Caco-2 (cell line): ENCODE measurements around the gene KIF1A. TPM values are rescaled to one million over a fixed set of nuclear protein-coding genes. Genes with fewer than 3 reads are reported as not detected.

ENCODE experiments used
- BruUV-seq: library from RNA; stranded (reverse); fragments of 400-500 nt; replicated peaks from 2 replicates; lab custom pipeline; 2021; lab: Mats Ljungman, UMichigan
- CTCF ChIA-PET: fragments of 300-600 bp; sonication (Branson Sonifier 250); formaldehyde crosslinking; loops from one replicate; lab custom pipeline; 2022; ENCODE audit warnings: antibody characterized with exemption; lab: Charles Lee
- POLR2A ChIA-PET: fragments of 300-600 bp; sonication (Branson Sonifier 250); formaldehyde crosslinking; loops from one replicate; lab custom pipeline; 2022; ENCODE audit warnings: antibody characterized with exemption; lab: Charles Lee
- DNase-seq, 2 experiments: peaks; one replicate each; pipeline versions ENCODE4 v3.0.0 to v3.0.0-alpha.2; 2020 to 2022
- H3K27me3 ChIP-seq: replicated peaks from 2 replicates; pipeline ENCODE4 v1.6.0; 2011; ENCODE audit warnings: low read length; ENCODE audit not compliant: control insufficient read depth, insufficient read depth
- H3K36me3 ChIP-seq: 2 replicates; pipeline ENCODE4 v1.5.1; 2011; ENCODE audit warnings: low read length; ENCODE audit not compliant: control insufficient read depth, insufficient read depth
- H3K4me1 ChIP-seq: fragments of 250-450 bp; sonication (Bioruptor Pico); 2 replicates; pipeline ENCODE4 v1.5.1; 2020; ENCODE audit warnings: mild to moderate bottlenecking
- H3K4me3 ChIP-seq: 2 replicates; pipeline ENCODE4 v1.5.1; 2011; ENCODE audit warnings: low read depth, mild to moderate bottlenecking, control low read depth, low read length
- H3K9me3 ChIP-seq: fragments of 250-450 bp; sonication (Bioruptor Pico); 2 replicates; pipeline ENCODE4 v1.5.1; 2020; ENCODE audit warnings: mild to moderate bottlenecking, moderate library complexity
- H3K27ac Mint-ChIP-seq: one replicate; pipeline ENCODE4 v1.8.0; 2022; ENCODE audit warnings: mixed read lengths; ENCODE audit not compliant: unreplicated experiment
- H3K27me3 Mint-ChIP-seq: one replicate; pipeline ENCODE4 v1.8.0; 2022; ENCODE audit warnings: mixed read lengths; ENCODE audit not compliant: insufficient read depth, unreplicated experiment
- H3K36me3 Mint-ChIP-seq: one replicate; pipeline ENCODE4 v1.8.0; 2022; ENCODE audit warnings: mild to moderate bottlenecking, mixed read lengths; ENCODE audit not compliant: insufficient read depth, unreplicated experiment
- H3K4me1 Mint-ChIP-seq: one replicate; pipeline ENCODE4 v1.8.0; 2022; ENCODE audit warnings: low read depth, mixed read lengths; ENCODE audit not compliant: unreplicated experiment
- H3K4me3 Mint-ChIP-seq: one replicate; pipeline ENCODE4 v1.8.0; 2022; ENCODE audit warnings: mild to moderate bottlenecking, moderate library complexity, mixed read lengths; ENCODE audit not compliant: unreplicated experiment
- H3K9me3 Mint-ChIP-seq: one replicate; pipeline ENCODE4 v1.8.0; 2022; ENCODE audit warnings: mixed read lengths; ENCODE audit not compliant: unreplicated experiment
- intact Hi-C: fragments of 100-400 bp; cut with micrococcal nuclease; formaldehyde crosslinking; loops from one replicate; pipeline ENCODE4 v1.10.0; 2022; ENCODE audit not compliant: unreplicated experiment
- total RNA-seq: library from RNA; stranded (reverse); gene quantifications from 2 replicates; pipeline ENCODE4 v1.2.3, GENCODE V29; 2022
- TF ChIP-seq, protein P1 (sequence below), 2 experiments: fragments of 200-600 bp in 1 of 2; IDR thresholded peaks; 1 replicate in 1 of 2; 2 replicates in 1 of 2; pipeline versions ENCODE4 v1.5.1 to v1.8.0; 2011 to 2022; ENCODE audit warnings: antibody characterized with exemption in 1 of 2, control low read depth in 1 of 2, inconsistent platforms in 1 of 2, low read depth in 1 of 2, low read length in 1 of 2, mild to moderate bottlenecking in 1 of 2, moderate library complexity in 1 of 2; ENCODE audit not compliant: insufficient read depth in 1 of 2, severe bottlenecking in 1 of 2, unreplicated experiment in 1 of 2

The KIF1A gene
- total RNA-seq, 1 experiment from 2014 or later, result 33.1 TPM

DNA sequence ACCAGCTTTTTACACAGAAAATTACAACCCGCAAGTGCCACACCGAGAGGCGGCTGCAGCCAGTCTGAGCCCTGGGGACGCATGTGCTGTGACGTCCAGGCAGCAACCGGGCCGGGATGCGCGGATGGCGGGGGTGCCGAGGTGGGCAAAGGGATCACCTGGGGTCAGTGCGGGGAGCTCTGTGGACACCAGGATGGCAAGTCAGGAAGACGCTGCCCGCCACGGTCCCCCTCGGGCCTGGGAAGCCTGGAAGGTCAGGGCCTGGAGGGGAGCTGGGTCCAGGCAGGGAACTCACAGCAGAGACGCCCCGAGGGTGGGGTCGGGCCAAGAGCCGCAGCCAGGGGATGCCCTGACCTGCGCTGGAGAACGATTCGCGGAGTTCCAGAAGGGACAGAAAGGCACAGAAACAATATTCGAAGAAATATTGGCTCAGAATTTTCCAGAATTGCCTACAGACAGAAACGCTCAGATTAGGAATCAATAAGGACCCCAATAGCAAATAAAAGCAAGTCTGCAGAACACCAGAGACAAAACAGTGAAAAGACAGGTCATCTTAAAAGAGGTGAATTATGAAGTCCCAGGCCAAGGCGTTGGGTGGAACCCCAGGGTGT, 11.7 kb upstream of the KIF1A start:
- Histone ChIP-seq H3K36me3 (no peaks in the 10 kb centered on the region), H3K4me3 (no peak overlapping the region), H3K4me1 (no peaks in the 10 kb centered on the region), H3K27me3 (no peaks in the 10 kb centered on the region), H3K9me3 (no peaks in the 10 kb centered on the region)
- POLR2A ChIA-PET, result no interaction called here
- intact Hi-C loops, result no loop called here
- Mint-ChIP-seq H3K9me3 (no peaks in the 10 kb centered on the region), H3K27ac (no peak overlapping the region), H3K4me3 (no peak overlapping the region), H3K36me3 (no peaks in the 10 kb centered on the region), H3K4me1 (no peaks in the 10 kb centered on the region), H3K27me3 (peaks cover 12% of the 10 kb centered on the region)
- DNase-seq, result no peak
- TF ChIP-seq, protein P1, sequence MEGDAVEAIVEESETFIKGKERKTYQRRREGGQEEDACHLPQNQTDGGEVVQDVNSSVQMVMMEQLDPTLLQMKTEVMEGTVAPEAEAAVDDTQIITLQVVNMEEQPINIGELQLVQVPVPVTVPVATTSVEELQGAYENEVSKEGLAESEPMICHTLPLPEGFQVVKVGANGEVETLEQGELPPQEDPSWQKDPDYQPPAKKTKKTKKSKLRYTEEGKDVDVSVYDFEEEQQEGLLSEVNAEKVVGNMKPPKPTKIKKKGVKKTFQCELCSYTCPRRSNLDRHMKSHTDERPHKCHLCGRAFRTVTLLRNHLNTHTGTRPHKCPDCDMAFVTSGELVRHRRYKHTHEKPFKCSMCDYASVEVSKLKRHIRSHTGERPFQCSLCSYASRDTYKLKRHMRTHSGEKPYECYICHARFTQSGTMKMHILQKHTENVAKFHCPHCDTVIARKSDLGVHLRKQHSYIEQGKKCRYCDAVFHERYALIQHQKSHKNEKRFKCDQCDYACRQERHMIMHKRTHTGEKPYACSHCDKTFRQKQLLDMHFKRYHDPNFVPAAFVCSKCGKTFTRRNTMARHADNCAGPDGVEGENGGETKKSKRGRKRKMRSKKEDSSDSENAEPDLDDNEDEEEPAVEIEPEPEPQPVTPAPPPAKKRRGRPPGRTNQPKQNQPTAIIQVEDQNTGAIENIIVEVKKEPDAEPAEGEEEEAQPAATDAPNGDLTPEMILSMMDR (IDR thresholded peaks at IDR 0.05; ENCODE audit: insufficient read depth in 1 of 2, low read depth in 1 of 2, low read length in 1 of 2, severe bottlenecking in 1 of 2, unreplicated experiment in 1 of 2), result no peak
- no TSS peak for BruUV-seq
- CTCF ChIA-PET, result no interaction called here

DNA sequence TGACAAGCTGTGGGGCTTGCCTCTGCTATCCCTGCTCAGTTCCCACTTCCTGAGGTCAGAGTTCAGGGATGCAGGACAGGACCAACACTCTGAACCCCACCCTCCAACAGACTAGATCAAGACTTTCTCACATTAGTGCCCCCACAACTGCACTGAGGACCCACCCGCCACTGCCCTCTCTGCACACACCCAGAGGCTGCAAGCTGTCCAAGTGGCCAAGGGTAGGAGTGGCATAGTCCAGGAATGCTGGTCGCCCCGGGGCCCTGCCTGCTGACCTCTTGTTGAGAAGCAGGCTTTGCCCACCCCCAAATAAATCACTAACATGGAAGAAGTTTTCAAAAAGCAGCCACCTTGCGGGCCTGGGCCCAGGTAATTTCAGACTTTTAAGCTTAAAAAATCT, 5.5 kb upstream of the KIF1A start:
- no peak overlapping the region for H3K27ac Mint-ChIP-seq
- Histone ChIP-seq H3K4me3 (no peak overlapping the region), H3K4me1 (no peaks in the 10 kb centered on the region), H3K36me3 (no peaks in the 10 kb centered on the region), H3K9me3 (no peaks in the 10 kb centered on the region), H3K27me3 (no peaks in the 10 kb centered on the region)
- H3K36me3 Mint-ChIP-seq, result no peaks in the 10 kb centered on the region
- ChIA-PET POLR2A (interaction anchor here (0.7 kb wide), 1 partner anchor 15 kb away, joined by 9 read pairs; no protein-coding TSS in a partner anchor), CTCF (no interaction called here)
- no peaks in the 10 kb centered on the region for H3K4me1 Mint-ChIP-seq
- no TSS peak for BruUV-seq
- no peak overlapping the region for H3K4me3 Mint-ChIP-seq
- no peak for DNase-seq
- peaks cover 30% of the 10 kb centered on the region for H3K27me3 Mint-ChIP-seq
- peaks cover 9% of the 10 kb centered on the region for H3K9me3 Mint-ChIP-seq
- TF ChIP-seq, protein P1 (IDR thresholded peaks at IDR 0.05; ENCODE audit: insufficient read depth in 1 of 2, low read depth in 1 of 2, low read length in 1 of 2, severe bottlenecking in 1 of 2, unreplicated experiment in 1 of 2), result no peak
- intact Hi-C loops, result no loop called here

GRCh38 chr2:240823449-240824336, 3.7 kb upstream of the KIF1A start:
- DNase-seq, result no peak
- Histone ChIP-seq H3K36me3 (no peaks in the 10 kb centered on the region), H3K9me3 (no peaks in the 10 kb centered on the region), H3K4me1 (no peaks in the 10 kb centered on the region), H3K27me3 (no peaks in the 10 kb centered on the region), H3K4me3 (no peak overlapping the region)
- TF ChIP-seq, protein P1 (IDR thresholded peaks at IDR 0.05; ENCODE audit: insufficient read depth in 1 of 2, low read depth in 1 of 2, low read length in 1 of 2, severe bottlenecking in 1 of 2, unreplicated experiment in 1 of 2), result no peak
- ChIA-PET CTCF (no interaction called here), POLR2A (no interaction called here)
- H3K36me3 Mint-ChIP-seq, result no peaks in the 10 kb centered on the region
- H3K4me3 Mint-ChIP-seq, result no peak overlapping the region
- H3K27ac Mint-ChIP-seq, result no peak overlapping the region
- no TSS peak for BruUV-seq
- H3K9me3 Mint-ChIP-seq, result peaks cover 9% of the 10 kb centered on the region
- intact Hi-C loops, result no loop called here
- H3K4me1 Mint-ChIP-seq, result no peaks in the 10 kb centered on the region
- peaks cover 27% of the 10 kb centered on the region for H3K27me3 Mint-ChIP-seq
